ENCODE measurements around the gene LMNTD1.

- no peak for TF ChIP-seq PPARA (CRISPR knock-in tag; IDR thresholded peaks at IDR 0.05; ENCODE audit: borderline replicate concordance)
- no peak for TF ChIP-seq ZFP3 (CRISPR knock-in tag; IDR thresholded peaks at IDR 0.05)
- no peak for TF ChIP-seq ZNF8 (CRISPR knock-in tag; IDR thresholded peaks at IDR 0.05)
Observed at GRCh38 chr12:25531502-25532052, 21.5 kb downstream of the LMNTD1 start.
